Parathyroid adenoma (tissue), 2 donors: ENCODE measurements around the gene KRTAP12-2.

Source experiments
- H2AFZ ChIP-seq: fragments of 300-600 bp; sonication (generic); one replicate; pipeline ENCODE4 v1.7.0; 2017; ENCODE audit warnings: antibody characterized with exemption, mild to moderate bottlenecking
- H3K27ac ChIP-seq: fragments of 300-600 bp; sonication (generic); one replicate; pipeline ENCODE4 v1.7.0; 2017
- H3K27me3 ChIP-seq: fragments of 300-600 bp; sonication (generic); one replicate; pipeline ENCODE4 v1.7.0; 2017; ENCODE audit warnings: low read length; ENCODE audit not compliant: control insufficient read depth, insufficient read depth
- H3K36me3 ChIP-seq: fragments of 300-600 bp; sonication (generic); one replicate; pipeline ENCODE4 v1.7.0; 2017; ENCODE audit warnings: low read length; ENCODE audit not compliant: control insufficient read depth, insufficient read depth
- H3K4me1 ChIP-seq: fragments of 300-600 bp; sonication (generic); one replicate; pipeline ENCODE4 v1.7.0; 2017; ENCODE audit warnings: control low read depth
- H3K4me2 ChIP-seq: fragments of 300-600 bp; sonication (generic); one replicate; pipeline ENCODE4 v1.7.0; 2017; ENCODE audit warnings: low read length
- H3K4me3 ChIP-seq: fragments of 300-600 bp; sonication (generic); one replicate; pipeline ENCODE4 v1.7.0; 2017; ENCODE audit warnings: low read depth, low read length
- H3K79me2 ChIP-seq: fragments of 300-600 bp; sonication (generic); one replicate; pipeline ENCODE4 v1.7.0; 2017; ENCODE audit warnings: control low read depth
- H3K9ac ChIP-seq: fragments of 300-600 bp; sonication (generic); one replicate; pipeline ENCODE4 v1.7.0; 2017; ENCODE audit warnings: mild to moderate bottlenecking
- H3K9me3 ChIP-seq: fragments of 300-600 bp; sonication (generic); one replicate; pipeline ENCODE4 v1.7.0; 2017; ENCODE audit warnings: low read length; ENCODE audit not compliant: control insufficient read depth
- TF ChIP-seq, protein P1 (sequence below): fragments of 300-600 bp; sonication (generic); IDR thresholded peaks from one replicate; pipeline ENCODE4 v1.7.0; 2017; ENCODE audit warnings: antibody characterized with exemption, mild to moderate bottlenecking
- donor health status: primary hyperparathyroidism.

The KRTAP12-2 gene

DNA sequence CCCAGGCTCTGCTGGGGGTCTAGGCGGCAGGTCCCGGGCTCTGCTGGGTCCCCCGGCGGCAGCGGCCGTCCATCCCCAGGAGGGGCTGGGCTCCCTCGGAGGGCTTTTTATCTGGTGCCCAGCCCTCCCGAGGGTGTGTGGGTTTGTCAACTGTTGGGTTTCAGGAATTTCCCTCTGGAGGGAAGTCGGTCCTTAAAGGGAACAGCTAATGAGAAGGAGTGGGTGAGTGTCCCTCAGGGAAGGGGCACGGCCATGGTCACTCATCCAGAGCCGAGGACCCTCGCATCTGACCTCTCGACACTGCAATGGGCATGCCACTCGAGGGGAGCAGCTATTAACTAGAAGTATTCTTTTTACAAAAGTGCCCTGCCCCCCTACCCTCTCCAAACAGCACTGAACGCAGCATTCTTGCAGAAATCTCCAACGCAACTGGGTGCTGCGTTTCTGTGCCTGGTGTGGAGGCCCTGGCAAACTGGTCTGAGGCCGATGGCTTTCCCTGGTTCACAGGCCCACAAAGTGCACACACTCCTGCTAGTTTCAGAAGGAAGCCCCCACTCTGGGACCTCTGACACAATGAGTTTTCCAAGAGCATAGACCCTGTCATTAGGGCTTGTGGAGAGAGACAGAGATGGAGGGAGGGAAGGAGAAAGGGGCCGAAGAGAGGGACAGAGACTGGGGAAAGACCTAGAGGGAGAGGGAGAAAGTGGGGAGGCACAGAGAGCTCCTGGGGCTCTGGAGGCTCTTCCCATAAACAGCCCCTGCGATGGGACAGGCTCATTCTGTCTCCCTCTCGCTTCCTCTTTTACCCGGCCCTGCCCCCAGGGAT lies 45.7 kb upstream of the KRTAP12-2 start:
- no peak overlapping the region for H2AFZ ChIP-seq
- H3K4me3 ChIP-seq: no peak overlapping the region
- no peaks in the 10 kb centered on the region for H3K27me3 ChIP-seq
- no peaks in the 10 kb centered on the region for H3K4me1 ChIP-seq
- H3K27ac ChIP-seq: no peak overlapping the region
- H3K79me2 ChIP-seq: no peaks in the 10 kb centered on the region
- TF ChIP-seq, protein P1, sequence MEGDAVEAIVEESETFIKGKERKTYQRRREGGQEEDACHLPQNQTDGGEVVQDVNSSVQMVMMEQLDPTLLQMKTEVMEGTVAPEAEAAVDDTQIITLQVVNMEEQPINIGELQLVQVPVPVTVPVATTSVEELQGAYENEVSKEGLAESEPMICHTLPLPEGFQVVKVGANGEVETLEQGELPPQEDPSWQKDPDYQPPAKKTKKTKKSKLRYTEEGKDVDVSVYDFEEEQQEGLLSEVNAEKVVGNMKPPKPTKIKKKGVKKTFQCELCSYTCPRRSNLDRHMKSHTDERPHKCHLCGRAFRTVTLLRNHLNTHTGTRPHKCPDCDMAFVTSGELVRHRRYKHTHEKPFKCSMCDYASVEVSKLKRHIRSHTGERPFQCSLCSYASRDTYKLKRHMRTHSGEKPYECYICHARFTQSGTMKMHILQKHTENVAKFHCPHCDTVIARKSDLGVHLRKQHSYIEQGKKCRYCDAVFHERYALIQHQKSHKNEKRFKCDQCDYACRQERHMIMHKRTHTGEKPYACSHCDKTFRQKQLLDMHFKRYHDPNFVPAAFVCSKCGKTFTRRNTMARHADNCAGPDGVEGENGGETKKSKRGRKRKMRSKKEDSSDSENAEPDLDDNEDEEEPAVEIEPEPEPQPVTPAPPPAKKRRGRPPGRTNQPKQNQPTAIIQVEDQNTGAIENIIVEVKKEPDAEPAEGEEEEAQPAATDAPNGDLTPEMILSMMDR: no peak
- no peaks in the 10 kb centered on the region for H3K36me3 ChIP-seq
- no peak overlapping the region for H3K4me2 ChIP-seq
- no peak overlapping the region for H3K9ac ChIP-seq
- no peaks in the 10 kb centered on the region for H3K9me3 ChIP-seq

GRCh38 chr21:44711327-44712202 lies 44.8 kb upstream of the KRTAP12-2 start, which contains the start of gene TSPEAR:
Gene TSPEAR (minus strand): TSS chr21:44711572. CDS start chr21:44711514, 58 bp downstream.
- H3K27ac ChIP-seq: no peak within 1 kb of the TSS
- peak within 1 kb of the TSS; percentile 38 for H2AFZ ChIP-seq
- no peaks in the 10 kb centered on the region for H3K4me1 ChIP-seq
- H3K36me3 ChIP-seq: no peaks in the 10 kb centered on the region
- H3K27me3 ChIP-seq: no peaks in the 10 kb centered on the region
- no peaks in the 10 kb centered on the region for H3K79me2 ChIP-seq
- TF ChIP-seq, protein P1: no peak
- H3K4me3 ChIP-seq: peak within 1 kb of the TSS; percentile 39
- H3K9me3 ChIP-seq: no peaks in the 10 kb centered on the region
- H3K9ac ChIP-seq: no peak within 1 kb of the TSS
- peak within 1 kb of the TSS; percentile 71 for H3K4me2 ChIP-seq

DNA sequence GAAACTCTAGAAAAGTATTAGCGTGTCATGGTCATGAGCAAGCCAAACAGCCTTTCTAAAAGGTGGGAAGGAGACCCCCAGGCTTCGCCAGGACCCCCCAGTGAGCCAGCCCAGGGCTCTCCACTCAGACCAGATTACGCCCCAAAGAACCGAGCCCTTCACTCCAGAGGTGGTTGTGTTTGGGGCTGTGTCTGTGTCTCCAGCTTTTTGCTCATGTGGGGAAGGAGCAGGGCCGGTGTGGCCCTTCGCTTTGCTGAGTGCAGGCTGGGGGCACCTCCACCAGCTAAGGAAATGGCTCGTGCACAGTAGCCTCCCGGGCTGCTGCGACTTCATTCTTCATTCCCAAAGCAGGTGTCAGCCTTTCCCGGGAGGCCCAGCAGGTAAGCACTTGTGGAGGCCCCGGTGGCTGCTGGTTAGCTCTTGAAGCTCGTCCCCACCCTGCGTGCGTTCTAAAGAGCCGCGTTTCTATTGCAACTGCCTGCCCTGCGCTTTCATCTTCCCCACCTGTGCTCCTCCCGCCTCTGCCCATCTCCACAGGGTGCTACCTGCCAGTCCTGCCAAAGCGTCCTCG lies 44.1 kb upstream of the KRTAP12-2 start:
- H3K9me3 ChIP-seq: no peaks in the 10 kb centered on the region
- no peaks in the 10 kb centered on the region for H3K36me3 ChIP-seq
- H3K79me2 ChIP-seq: no peaks in the 10 kb centered on the region
- TF ChIP-seq, protein P1: no peak
- H3K27ac ChIP-seq: no peak overlapping the region
- H3K4me3 ChIP-seq: no peak overlapping the region
- H3K4me1 ChIP-seq: no peaks in the 10 kb centered on the region
- H3K27me3 ChIP-seq: no peaks in the 10 kb centered on the region
- H3K9ac ChIP-seq: no peak overlapping the region
- peak overlapping the region; percentile 71 for H3K4me2 ChIP-seq
- H2AFZ ChIP-seq: no peak overlapping the region

DNA sequence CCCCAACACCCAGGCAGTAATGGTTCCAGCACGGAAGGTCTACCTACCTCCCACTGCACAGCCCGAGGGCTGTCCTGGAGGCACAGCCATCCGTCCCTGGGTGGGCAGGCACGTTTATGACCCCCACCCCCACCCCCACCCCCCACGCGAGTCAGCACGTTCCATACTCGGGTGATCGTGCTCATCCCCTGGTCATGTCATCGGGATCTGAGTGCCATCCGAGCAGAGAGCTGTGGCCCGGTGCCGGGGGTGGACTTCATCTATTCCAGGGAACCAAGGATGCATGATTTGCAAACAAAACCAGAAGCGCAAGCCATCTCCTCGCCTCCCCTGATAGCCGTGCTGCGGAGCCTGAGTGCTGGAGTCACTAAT lies 43.6 kb upstream of the KRTAP12-2 start:
- no peak overlapping the region for H3K4me3 ChIP-seq
- TF ChIP-seq, protein P1: no peak
- H3K36me3 ChIP-seq: no peaks in the 10 kb centered on the region
- H3K9ac ChIP-seq: no peak overlapping the region
- no peaks in the 10 kb centered on the region for H3K27me3 ChIP-seq
- no peak overlapping the region for H2AFZ ChIP-seq
- H3K79me2 ChIP-seq: no peaks in the 10 kb centered on the region
- no peak overlapping the region for H3K4me2 ChIP-seq
- no peaks in the 10 kb centered on the region for H3K4me1 ChIP-seq
- H3K27ac ChIP-seq: no peak overlapping the region
- no peaks in the 10 kb centered on the region for H3K9me3 ChIP-seq
